Smooth muscle cell (in vitro differentiated cells): ENCODE data around the gene APBB3. TPM values are rescaled to one million over a fixed set of nuclear protein-coding genes. Genes with fewer than 3 reads are reported as not detected.

Source experiments
- DNase-seq: peaks from one replicate; lab custom pipeline; 2025; ENCODE audit not compliant: unreplicated experiment; lab: John Stamatoyannopoulos, UW
- H2AFZ ChIP-seq: fragments of 200-600 bp; sonication (generic); 2 replicates; pipeline ENCODE4 v1.6.0; 2016; ENCODE audit warnings: antibody characterized with exemption, low read depth, mild to moderate bottlenecking
- H3F3A ChIP-seq: fragments of 200-600 bp; sonication (generic); 2 replicates; pipeline ENCODE4 v1.6.0; 2017; ENCODE audit warnings: antibody characterized with exemption, low read depth
- H3K27ac ChIP-seq: fragments of 200-600 bp; sonication (generic); 2 replicates; pipeline ENCODE4 v1.5.1; 2016; ENCODE audit warnings: low read depth, mild to moderate bottlenecking
- H3K27me3 ChIP-seq: fragments of 200-600 bp; sonication (generic); 2 replicates; pipeline ENCODE4 v1.6.1; 2016; ENCODE audit warnings: low read depth, mild to moderate bottlenecking
- H3K36me3 ChIP-seq: fragments of 200-600 bp; sonication (generic); 2 replicates; pipeline ENCODE4 v1.5.1; 2016; ENCODE audit warnings: low read depth
- H3K4me1 ChIP-seq: fragments of 200-600 bp; sonication (generic); 2 replicates; pipeline ENCODE4 v1.5.1; 2016; ENCODE audit warnings: low read depth
- H3K4me2 ChIP-seq: fragments of 200-600 bp; sonication (generic); 2 replicates; pipeline ENCODE4 v1.6.0; 2016; ENCODE audit warnings: mild to moderate bottlenecking
- H3K4me3 ChIP-seq: fragments of 200-600 bp; sonication (generic); 2 replicates; pipeline ENCODE4 v1.5.1; 2016; ENCODE audit warnings: mild to moderate bottlenecking
- H3K79me2 ChIP-seq: fragments of 200-600 bp; sonication (generic); 2 replicates; pipeline ENCODE4 v1.6.0; 2016; ENCODE audit warnings: low read depth, mild to moderate bottlenecking
- H3K9ac ChIP-seq: fragments of 200-600 bp; sonication (generic); 2 replicates; pipeline ENCODE4 v1.6.0; 2016; ENCODE audit warnings: low read depth
- H3K9me3 ChIP-seq: fragments of 200-600 bp; sonication (generic); replicated peaks from 2 replicates; pipeline ENCODE4 v1.5.1; 2016; ENCODE audit warnings: low read depth
- H4K20me1 ChIP-seq: fragments of 200-600 bp; sonication (generic); 2 replicates; pipeline ENCODE4 v1.6.0; 2016; ENCODE audit warnings: low read depth
- WGBS: methylation state at CpG from one replicate; pipeline ENCODE4 v1.1.7; 2016; ENCODE audit warnings: low lambda C conversion rate; 5-methylcytosine and 5-hydroxymethylcytosine counted together
- microRNA-seq: library from miRNA; unstranded; fragments of <30 nt; microRNA quantifications from one replicate; pipeline ENCODE4, GENCODE V29; 2016; ENCODE audit warnings: borderline number of aligned reads
- polyA plus RNA-seq: library from polyadenylated mRNA; unstranded; fragments of >200 nt; fragmentation: Nextera tagmentation; extraction: Ambion mirVana; gene quantifications from 2 replicates; pipeline ENCODE4 v1.2.1, GENCODE V29; 2016
- small RNA-seq: library from RNA; depleted of rRNA; stranded (forward); fragments of <200 nt; gene quantifications from one replicate; pipeline ENCODE3, GENCODE V24; 2014
- total RNA-seq: library from RNA; depleted of rRNA; stranded (reverse); fragments of >200 nt; gene quantifications from 2 replicates; pipeline ENCODE4 v1.2.3, GENCODE V29; 2014
- TF ChIP-seq, protein P1 (sequence below): fragments of 200-600 bp; sonication (generic); IDR thresholded peaks from 2 replicates; pipeline ENCODE4 v1.5.1; 2017; ENCODE audit warnings: borderline replicate concordance, mild to moderate bottlenecking, antibody characterized with exemption; ENCODE audit not compliant: insufficient read depth, poor library complexity, severe bottlenecking

Gene APBB3
- total and polyA plus RNA-seq, 2 experiments from 2014 or later, result 11.5 to 18.8 TPM

DNA sequence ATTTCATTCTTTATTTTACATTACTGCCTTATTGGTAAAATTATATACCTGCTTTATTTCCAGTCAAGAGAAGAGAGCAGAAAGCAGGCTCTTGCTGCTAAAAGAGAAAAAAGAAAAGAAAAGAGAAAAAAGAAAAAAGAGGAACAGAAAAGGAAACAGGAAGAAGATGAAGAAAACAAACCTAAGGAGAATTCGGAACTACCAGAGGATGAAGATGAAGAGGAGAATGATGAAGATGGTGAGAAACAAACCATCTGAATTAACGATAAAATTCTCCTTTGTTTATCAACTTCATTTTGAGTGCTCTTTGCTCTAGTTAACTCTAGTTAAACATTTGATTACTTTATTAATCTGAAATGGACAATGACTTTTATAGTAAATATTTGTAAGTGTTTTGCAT is 40.4 kb downstream of the APBB3 start:
- no peaks in the 10 kb centered on the region for H3K79me2 ChIP-seq
- no peaks in the 10 kb centered on the region for H4K20me1 ChIP-seq
- no peak overlapping the region for H3K9ac ChIP-seq
- no peak overlapping the region for H3K27ac ChIP-seq
- no peak for DNase-seq
- H3K4me3 ChIP-seq, result no peak overlapping the region
- H2AFZ ChIP-seq, result no peak overlapping the region
- no peaks in the 10 kb centered on the region for H3K9me3 ChIP-seq
- no peaks in the 10 kb centered on the region for H3K27me3 ChIP-seq
- H3K36me3 ChIP-seq, result peaks cover 35% of the 10 kb centered on the region
- TF ChIP-seq, protein P1, sequence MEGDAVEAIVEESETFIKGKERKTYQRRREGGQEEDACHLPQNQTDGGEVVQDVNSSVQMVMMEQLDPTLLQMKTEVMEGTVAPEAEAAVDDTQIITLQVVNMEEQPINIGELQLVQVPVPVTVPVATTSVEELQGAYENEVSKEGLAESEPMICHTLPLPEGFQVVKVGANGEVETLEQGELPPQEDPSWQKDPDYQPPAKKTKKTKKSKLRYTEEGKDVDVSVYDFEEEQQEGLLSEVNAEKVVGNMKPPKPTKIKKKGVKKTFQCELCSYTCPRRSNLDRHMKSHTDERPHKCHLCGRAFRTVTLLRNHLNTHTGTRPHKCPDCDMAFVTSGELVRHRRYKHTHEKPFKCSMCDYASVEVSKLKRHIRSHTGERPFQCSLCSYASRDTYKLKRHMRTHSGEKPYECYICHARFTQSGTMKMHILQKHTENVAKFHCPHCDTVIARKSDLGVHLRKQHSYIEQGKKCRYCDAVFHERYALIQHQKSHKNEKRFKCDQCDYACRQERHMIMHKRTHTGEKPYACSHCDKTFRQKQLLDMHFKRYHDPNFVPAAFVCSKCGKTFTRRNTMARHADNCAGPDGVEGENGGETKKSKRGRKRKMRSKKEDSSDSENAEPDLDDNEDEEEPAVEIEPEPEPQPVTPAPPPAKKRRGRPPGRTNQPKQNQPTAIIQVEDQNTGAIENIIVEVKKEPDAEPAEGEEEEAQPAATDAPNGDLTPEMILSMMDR, result no peak
- no peaks in the 10 kb centered on the region for H3K4me1 ChIP-seq
- 93% methylated on average over 2 of the region's 2 CpGs for WGBS
- no peak overlapping the region for H3K4me2 ChIP-seq
- H3F3A ChIP-seq, result no peaks in the 10 kb centered on the region

DNA sequence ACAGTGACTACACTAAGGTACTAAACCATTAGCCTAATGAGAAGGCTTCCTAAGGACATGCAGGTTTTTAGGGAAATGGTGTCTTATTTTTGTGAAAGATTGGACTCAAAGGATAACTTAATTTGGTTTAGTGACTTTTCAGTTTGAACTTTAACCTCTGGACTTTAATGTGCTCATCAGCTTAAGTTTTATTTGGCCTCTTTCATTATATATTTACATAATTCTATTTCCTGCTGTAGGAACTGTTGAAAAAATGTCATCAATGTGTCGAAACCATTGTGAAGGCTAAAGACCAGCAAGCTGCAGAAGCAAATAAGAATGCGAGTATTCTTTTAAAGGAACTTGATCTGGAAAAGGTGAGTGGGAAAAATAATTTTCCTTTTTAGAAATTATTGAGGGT is 51.3 kb downstream of the APBB3 start:
- TF ChIP-seq, protein P1, result no peak
- no peaks in the 10 kb centered on the region for H3K79me2 ChIP-seq
- H3K9ac ChIP-seq, result no peak overlapping the region
- H3F3A ChIP-seq, result no peaks in the 10 kb centered on the region
- peaks cover 27% of the 10 kb centered on the region for H3K36me3 ChIP-seq
- no peaks in the 10 kb centered on the region for H4K20me1 ChIP-seq
- DNase-seq, result no peak
- H3K4me2 ChIP-seq, result no peak overlapping the region
- H3K27ac ChIP-seq, result no peak overlapping the region
- no peak overlapping the region for H3K4me3 ChIP-seq
- H3K4me1 ChIP-seq, result no peaks in the 10 kb centered on the region
- H3K9me3 ChIP-seq, result no peaks in the 10 kb centered on the region
- H3K27me3 ChIP-seq, result no peaks in the 10 kb centered on the region
- 98% methylated on average over 2 of the region's 2 CpGs for WGBS
- H2AFZ ChIP-seq, result no peak overlapping the region

DNA sequence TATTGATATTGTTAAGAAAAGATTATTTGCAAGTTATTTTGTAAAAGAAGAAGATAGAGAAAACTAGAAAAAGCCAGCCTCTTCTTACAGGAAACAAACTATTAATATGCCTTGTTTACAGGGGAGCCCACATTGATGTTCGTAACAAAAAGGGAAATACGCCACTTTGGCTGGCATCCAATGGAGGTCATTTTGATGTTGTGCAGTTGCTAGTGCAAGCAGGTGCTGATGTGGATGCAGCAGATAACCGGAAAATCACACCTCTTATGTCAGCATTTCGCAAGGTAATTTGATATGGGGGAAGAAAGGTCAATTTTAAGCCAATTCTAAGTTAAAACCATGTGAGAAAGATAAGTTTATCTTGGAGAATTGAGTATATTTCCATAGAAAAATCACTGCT is 54.5 kb downstream of the APBB3 start:
- Histone ChIP-seq H3K4me2 (no peak overlapping the region), H3K9me3 (no peaks in the 10 kb centered on the region), H3K4me1 (no peaks in the 10 kb centered on the region), H4K20me1 (no peaks in the 10 kb centered on the region), H3F3A (no peaks in the 10 kb centered on the region), H3K27ac (no peak overlapping the region), H3K4me3 (no peak overlapping the region), H2AFZ (no peak overlapping the region), H3K27me3 (no peaks in the 10 kb centered on the region), H3K9ac (no peak overlapping the region), H3K36me3 (peaks cover 48% of the 10 kb centered on the region), H3K79me2 (no peaks in the 10 kb centered on the region)
- TF ChIP-seq, protein P1, result no peak
- DNase-seq, result no peak
- WGBS, result 97% methylated on average over 4 of the region's 4 CpGs

Small RNAs within 50 kb of the gene (microRNA-seq; reads per million reads assigned to microRNA genes)
- not detected for gene MIR6831

Small RNAs within 50 kb of the gene (small RNA-seq; reads per million reads assigned to genes)
- gene RF00279 (not detected), gene RF00443 (not detected)

Other genes with a start within 250 kb of the APBB3 start
- 36.7 and 46.0 TPM in 2 replicates for gene HBEGF, start 218.0 kb downstream of the APBB3 start, total RNA-seq
- gene HBEGF, start 218.0 kb downstream of the APBB3 start, polyA plus RNA-seq, result 33.8 and 37.1 TPM in 2 replicates
- not detected in 2 replicates for gene SLC4A9, start 204.4 kb downstream of the APBB3 start, total RNA-seq
- gene SLC4A9, start 204.4 kb downstream of the APBB3 start, polyA plus RNA-seq, result not detected in 2 replicates
- gene ANKHD1, start 162.8 kb downstream of the APBB3 start, total RNA-seq, result 45.7 and 56.1 TPM in 2 replicates
- gene ANKHD1, start 162.8 kb downstream of the APBB3 start, polyA plus RNA-seq, result 37.9 and 50.0 TPM in 2 replicates
- gene EIF4EBP3, start 16.9 kb downstream of the APBB3 start, total RNA-seq, result not detected in 2 replicates
- gene EIF4EBP3, start 16.9 kb downstream of the APBB3 start, polyA plus RNA-seq, result 3.4 and 4.1 TPM in 2 replicates
- 44.6 and 61.4 TPM in 2 replicates for gene SRA1, start 7.1 kb downstream of the APBB3 start, total RNA-seq
- gene SRA1, start 7.1 kb downstream of the APBB3 start, polyA plus RNA-seq, result 144 and 146 TPM in 2 replicates
- gene SLC35A4, start 230 bp upstream of the APBB3 start, total RNA-seq, result 38.1 and 42.7 TPM in 2 replicates
- 75.4 and 82.9 TPM in 2 replicates for gene SLC35A4, start 230 bp upstream of the APBB3 start, polyA plus RNA-seq
- 0.54 TPM in 1 of 2 replicates, not detected in the other for gene CD14, start 68.6 kb upstream of the APBB3 start, total RNA-seq
- 0.09 and 0.69 TPM in 2 replicates for gene CD14, start 68.6 kb upstream of the APBB3 start, polyA plus RNA-seq
- 3.3 and 11.4 TPM in 2 replicates for gene TMCO6, start 74.9 kb upstream of the APBB3 start, total RNA-seq
- gene TMCO6, start 74.9 kb upstream of the APBB3 start, polyA plus RNA-seq, result 4.4 and 5.9 TPM in 2 replicates
- gene NDUFA2, start 83.0 kb upstream of the APBB3 start, total RNA-seq, result 24.3 and 63.0 TPM in 2 replicates
- 120 and 126 TPM in 2 replicates for gene NDUFA2, start 83.0 kb upstream of the APBB3 start, polyA plus RNA-seq
- gene IK, start 83.2 kb upstream of the APBB3 start, total RNA-seq, result 85.1 and 87.5 TPM in 2 replicates
- gene IK, start 83.2 kb upstream of the APBB3 start, polyA plus RNA-seq, result 77.6 and 79.3 TPM in 2 replicates
- 11.2 and 14.2 TPM in 2 replicates for gene WDR55, start 100.3 kb upstream of the APBB3 start, total RNA-seq
- gene WDR55, start 100.3 kb upstream of the APBB3 start, polyA plus RNA-seq, result 20.6 and 23.6 TPM in 2 replicates
- gene DND1, start 109.0 kb upstream of the APBB3 start, total RNA-seq, result 0.27 and 2.2 TPM in 2 replicates
- 0.31 and 0.64 TPM in 2 replicates for gene DND1, start 109.0 kb upstream of the APBB3 start, polyA plus RNA-seq
- 29.4 and 54.5 TPM in 2 replicates for gene HARS1, start 126.8 kb upstream of the APBB3 start, total RNA-seq
- 72.1 and 83.8 TPM in 2 replicates for gene HARS1, start 126.8 kb upstream of the APBB3 start, polyA plus RNA-seq
- gene HARS2, start 126.9 kb upstream of the APBB3 start, total RNA-seq, result 15.3 and 19.3 TPM in 2 replicates
- 24.3 and 25.7 TPM in 2 replicates for gene HARS2, start 126.9 kb upstream of the APBB3 start, polyA plus RNA-seq
- 32.9 and 39.7 TPM in 2 replicates for gene ZMAT2, start 135.8 kb upstream of the APBB3 start, total RNA-seq
- 34.6 and 37.2 TPM in 2 replicates for gene ZMAT2, start 135.8 kb upstream of the APBB3 start, polyA plus RNA-seq
- gene PCDHA1, start 221.5 kb upstream of the APBB3 start, total RNA-seq, result 0.04 TPM in 1 of 2 replicates, not detected in the other
- gene PCDHA1, start 221.5 kb upstream of the APBB3 start, polyA plus RNA-seq, result not detected in 2 replicates
- 3.0 and 4.7 TPM in 2 replicates for gene PCDHA2, start 230.3 kb upstream of the APBB3 start, total RNA-seq
- gene PCDHA2, start 230.3 kb upstream of the APBB3 start, polyA plus RNA-seq, result 2.5 and 2.7 TPM in 2 replicates
- gene PCDHA3, start 236.5 kb upstream of the APBB3 start, total RNA-seq, result 3.2 and 3.9 TPM in 2 replicates
- gene PCDHA3, start 236.5 kb upstream of the APBB3 start, polyA plus RNA-seq, result 0.47 and 0.89 TPM in 2 replicates
- gene PCDHA4, start 242.5 kb upstream of the APBB3 start, total RNA-seq, result 7.1 and 10.8 TPM in 2 replicates
- gene PCDHA4, start 242.5 kb upstream of the APBB3 start, polyA plus RNA-seq, result 4.1 and 5.0 TPM in 2 replicates